ENCODE measurements around the gene KCNJ6. TPM values are rescaled to one million over a fixed set of nuclear protein-coding genes. Genes with fewer than 3 reads are reported as not detected.

The KCNJ6 gene
- total and polyA plus RNA-seq, 3 donors from 2014 or later = 0.24 to 0.25 (median 0.25) TPM

- Histone ChIP-seq H3K4me1 (no peaks in the 10 kb centered on the region), H3K4me3 (no peak overlapping the region), H3K9me3 (no peaks in the 10 kb centered on the region), H3K27me3 (no peaks in the 10 kb centered on the region), H3K27ac (no peak overlapping the region), H3K36me3 (ENCODE audit: low read depth, missing control alignments) (no peaks in the 10 kb centered on the region)
- TF ChIP-seq POLR2A (IDR thresholded peaks at IDR 0.05) (no peak), CTCF (IDR thresholded peaks at IDR 0.05) (no peak)
- intact Hi-C loops (cut with DNase I; ENCODE audit: low total_unique reads) = loop anchor here (10.0 kb wide), 1 partner anchor 64 kb away; no protein-coding TSS in a partner anchor
- DNase-seq = no peak
- WGBS, 2 donors = 91 to 92% methylated on average over 15 of the region's 15 CpGs
Measured at GRCh38 chr21:37780991-37781983, 135.0 kb downstream of the KCNJ6 start.

DNA sequence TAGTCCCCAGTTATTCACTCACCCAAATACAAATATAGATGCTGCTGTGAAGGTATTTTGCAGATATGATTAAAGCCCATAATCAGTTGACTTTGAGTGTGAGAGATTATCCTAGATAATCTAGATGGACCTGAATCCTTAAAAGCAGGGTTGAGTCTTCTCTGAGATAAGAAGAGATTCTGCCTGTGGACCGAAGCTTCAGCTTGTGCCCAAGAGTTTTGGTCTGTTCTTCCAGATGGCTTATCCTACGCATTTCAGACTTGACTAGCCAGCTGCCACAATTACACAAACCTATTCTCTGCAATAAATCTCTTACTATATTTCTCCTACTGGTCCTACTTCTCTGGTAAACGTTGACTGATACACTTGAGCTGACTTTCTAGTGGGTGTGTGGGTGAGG, 145.1 kb downstream of the KCNJ6 start:
- intact Hi-C loops (cut with DNase I; ENCODE audit: low total_unique reads) = no loop called here
- 71 to 79% methylated on average over 3 of the region's 3 CpGs for WGBS, 2 donors
- Histone ChIP-seq H3K4me1 (no peaks in the 10 kb centered on the region), H3K9me3 (no peaks in the 10 kb centered on the region), H3K27me3 (no peaks in the 10 kb centered on the region), H3K4me3 (no peak overlapping the region), H3K27ac (no peak overlapping the region), H3K36me3 (ENCODE audit: low read depth, missing control alignments) (no peaks in the 10 kb centered on the region)
- TF ChIP-seq POLR2A (IDR thresholded peaks at IDR 0.05) (no peak), CTCF (IDR thresholded peaks at IDR 0.05) (no peak)
- no peak for DNase-seq

DNA sequence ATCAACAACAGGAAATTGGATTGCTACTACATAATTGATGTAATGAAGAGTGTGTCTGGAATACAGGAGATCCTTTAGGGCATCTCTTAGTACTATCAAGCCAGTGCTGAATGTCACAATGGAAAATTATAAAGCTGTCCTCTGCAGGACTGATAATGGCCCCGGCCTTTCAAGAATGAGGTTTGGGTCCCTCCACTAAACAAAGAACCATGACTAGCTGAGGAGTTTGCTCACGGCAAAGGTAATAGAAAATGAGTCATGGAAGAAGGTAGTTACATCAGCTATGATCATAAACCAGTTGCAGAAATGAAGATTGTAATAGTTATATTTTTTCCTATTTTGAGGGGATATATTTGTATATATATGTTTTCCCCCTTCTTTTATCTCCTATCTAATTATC, 145.8 kb downstream of the KCNJ6 start:
- intact Hi-C loops (cut with DNase I; ENCODE audit: low total_unique reads) = no loop called here

GRCh38 chr21:37769656-37770055, 146.6 kb downstream of the KCNJ6 start:
- no peak overlapping the region for H3K27ac ChIP-seq
- WGBS, 2 donors = 0% methylated on average over 1 of the region's 1 CpG
- TF ChIP-seq CTCF (IDR thresholded peaks at IDR 0.05) (no peak), POLR2A (IDR thresholded peaks at IDR 0.05) (no peak)
- DNase-seq = no peak
- H3K9me3 ChIP-seq = no peaks in the 10 kb centered on the region
- H3K4me3 ChIP-seq = no peak overlapping the region
- H3K27me3 ChIP-seq = no peaks in the 10 kb centered on the region
- H3K36me3 ChIP-seq (ENCODE audit: low read depth, missing control alignments) = no peaks in the 10 kb centered on the region
- intact Hi-C loops (cut with DNase I; ENCODE audit: low total_unique reads) = no loop called here
- no peaks in the 10 kb centered on the region for H3K4me1 ChIP-seq

More for the DNA sequence above, 145.8 kb downstream of the KCNJ6 start:
- no peak overlapping the region for H3K4me3 ChIP-seq
- TF ChIP-seq CTCF (IDR thresholded peaks at IDR 0.05) (no peak), POLR2A (IDR thresholded peaks at IDR 0.05) (no peak)
- H3K27me3 ChIP-seq = no peaks in the 10 kb centered on the region
- no peaks in the 10 kb centered on the region for H3K4me1 ChIP-seq
- 91 to 93% methylated on average over 2 of the region's 2 CpGs for WGBS, 2 donors
- H3K9me3 ChIP-seq = no peaks in the 10 kb centered on the region
- H3K36me3 ChIP-seq (ENCODE audit: low read depth, missing control alignments) = no peaks in the 10 kb centered on the region
- H3K27ac ChIP-seq = no peak overlapping the region
- no peak for DNase-seq

Data from testis (tissue), 3 donors.